Lung (tissue), 12 donors: ENCODE measurements around the gene CCNY. TPM values are rescaled to one million over a fixed set of nuclear protein-coding genes. Genes with fewer than 3 reads are reported as not detected.

Source experiments
- ATAC-seq: fragments of 200-7000 bp; cut with Tn5 transposase; one replicate; pipeline ENCODE4 v1.9.1; 2020; ENCODE audit warnings: moderate number of reproducible peaks; ENCODE audit not compliant: insufficient read depth, low FRiP score
- DNase-seq, 3 donors: peaks; one replicate each; pipeline ENCODE4 v3.0.0-alpha.2; 2013 to 2017
- H3K27ac ChIP-seq, 2 donors: one replicate each; pipeline ENCODE4 v1.5.1; 2013; ENCODE audit warnings: mild to moderate bottlenecking in 2 of 2, moderate library complexity in 2 of 2, control low read depth in 1 of 2, inconsistent platforms in 1 of 2, low read depth in 1 of 2, low read length in 1 of 2
- H3K27me3 ChIP-seq, 3 donors: one replicate each; pipeline ENCODE4 v1.5.1; 2013; ENCODE audit warnings: low read length in 2 of 3; ENCODE audit not compliant: control insufficient read depth in 3 of 3, insufficient read depth in 3 of 3
- H3K36me3 ChIP-seq, 4 donors: one replicate each; pipeline ENCODE4 v1.5.1; 2013; ENCODE audit warnings: low read length in 4 of 4, mild to moderate bottlenecking in 1 of 4, moderate library complexity in 1 of 4; ENCODE audit not compliant: control insufficient read depth in 4 of 4, insufficient read depth in 4 of 4
- H3K4me1 ChIP-seq, 5 donors: one replicate each; pipeline ENCODE4 v1.5.1; 2013; ENCODE audit warnings: low read length in 5 of 5, mild to moderate bottlenecking in 2 of 5, moderate library complexity in 1 of 5; ENCODE audit not compliant: control insufficient read depth in 5 of 5, insufficient read depth in 5 of 5
- H3K4me3 ChIP-seq: one replicate; pipeline ENCODE4 v1.5.1; 2013; ENCODE audit warnings: mild to moderate bottlenecking, control low read depth, moderate library complexity
- H3K9ac ChIP-seq, 2 donors: one replicate each; pipeline ENCODE4 v1.5.1; 2013; ENCODE audit warnings: low read length in 2 of 2, control low read depth in 1 of 2; ENCODE audit not compliant: insufficient read depth in 1 of 2
- H3K9me3 ChIP-seq, 4 donors: one replicate each; pipeline ENCODE4 v1.5.1; 2013; ENCODE audit warnings: low read length in 3 of 4, mild to moderate bottlenecking in 1 of 4, moderate library complexity in 1 of 4; ENCODE audit not compliant: control insufficient read depth in 4 of 4, insufficient read depth in 3 of 4
- WGBS, 2 donors: extraction: QIAGEN DNeasy Blood & Tissue Kit; methylation state at CpG; one replicate each; pipeline ENCODE4 v1.1.7; 2013; 5-methylcytosine and 5-hydroxymethylcytosine counted together
- polyA plus RNA-seq, 2 donors: library from polyadenylated mRNA; stranded (reverse); fragments of 200-250 nt; gene quantifications; one replicate each; pipeline ENCODE4 v1.2.1, GENCODE V29; 2013
- total RNA-seq, 2 donors: library from RNA; depleted of rRNA in 1 of 2; stranded (reverse); fragments of >200 nt in 1 of 2; gene quantifications; one replicate each; pipeline ENCODE4 v1.2.1, GENCODE V29; 2014 to 2021
- TF ChIP-seq, protein P1 (sequence below): IDR thresholded peaks from 2 replicates; pipeline ENCODE4 v1.5.1; 2012; ENCODE audit warnings: mild to moderate bottlenecking; ENCODE audit errors: control extremely low read depth, extremely low read depth
- donor health status: control.
- donor health status: control.
- donor health status: Bipolar disorder and iron deficiency.
- donor health status: healthy.
- donor health status: DM: yes; HTN: yes; CAD: no.

Gene CCNY
- total and polyA plus RNA-seq, 4 donors = 26.6 to 63.0 (median 38.8) TPM

DNA sequence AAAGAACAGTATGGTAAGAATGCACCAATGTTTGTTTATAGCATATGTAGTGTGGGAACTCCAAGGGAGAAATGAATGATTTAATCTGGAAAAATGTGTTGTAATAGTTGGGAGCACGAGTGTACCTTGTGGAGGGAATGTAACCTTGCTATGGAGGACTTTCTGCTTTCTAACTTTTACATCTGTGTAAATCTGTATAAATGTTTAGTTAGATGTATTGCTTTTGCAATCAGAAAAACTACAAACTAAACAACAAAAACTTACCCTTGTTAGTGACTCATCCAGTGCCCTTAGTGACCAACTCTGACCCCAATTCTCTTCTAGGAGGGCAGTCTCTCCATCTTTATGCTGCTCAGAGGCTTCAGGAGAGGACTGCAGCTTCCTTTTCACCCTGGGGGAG is 89.3 kb downstream of the CCNY start:
- Histone ChIP-seq H3K27ac (no peak overlapping the region), H3K36me3 (no peaks in the 10 kb centered on the region), H3K4me1 (peaks cover 0 to 34% (median 0%) of the 10 kb centered on the region in 5 donors), H3K4me3 (no peak overlapping the region), H3K9me3 (no peaks in the 10 kb centered on the region), H3K9ac (no peak overlapping the region), H3K27me3 (no peaks in the 10 kb centered on the region)
- ATAC-seq (no peak), DNase-seq (no peak)
- 57 to 83% methylated on average over 1 of the region's 1 CpG for whole genome bisulfite sequencing, 2 donors
- TF ChIP-seq, protein P1, sequence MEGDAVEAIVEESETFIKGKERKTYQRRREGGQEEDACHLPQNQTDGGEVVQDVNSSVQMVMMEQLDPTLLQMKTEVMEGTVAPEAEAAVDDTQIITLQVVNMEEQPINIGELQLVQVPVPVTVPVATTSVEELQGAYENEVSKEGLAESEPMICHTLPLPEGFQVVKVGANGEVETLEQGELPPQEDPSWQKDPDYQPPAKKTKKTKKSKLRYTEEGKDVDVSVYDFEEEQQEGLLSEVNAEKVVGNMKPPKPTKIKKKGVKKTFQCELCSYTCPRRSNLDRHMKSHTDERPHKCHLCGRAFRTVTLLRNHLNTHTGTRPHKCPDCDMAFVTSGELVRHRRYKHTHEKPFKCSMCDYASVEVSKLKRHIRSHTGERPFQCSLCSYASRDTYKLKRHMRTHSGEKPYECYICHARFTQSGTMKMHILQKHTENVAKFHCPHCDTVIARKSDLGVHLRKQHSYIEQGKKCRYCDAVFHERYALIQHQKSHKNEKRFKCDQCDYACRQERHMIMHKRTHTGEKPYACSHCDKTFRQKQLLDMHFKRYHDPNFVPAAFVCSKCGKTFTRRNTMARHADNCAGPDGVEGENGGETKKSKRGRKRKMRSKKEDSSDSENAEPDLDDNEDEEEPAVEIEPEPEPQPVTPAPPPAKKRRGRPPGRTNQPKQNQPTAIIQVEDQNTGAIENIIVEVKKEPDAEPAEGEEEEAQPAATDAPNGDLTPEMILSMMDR = no peak

DNA sequence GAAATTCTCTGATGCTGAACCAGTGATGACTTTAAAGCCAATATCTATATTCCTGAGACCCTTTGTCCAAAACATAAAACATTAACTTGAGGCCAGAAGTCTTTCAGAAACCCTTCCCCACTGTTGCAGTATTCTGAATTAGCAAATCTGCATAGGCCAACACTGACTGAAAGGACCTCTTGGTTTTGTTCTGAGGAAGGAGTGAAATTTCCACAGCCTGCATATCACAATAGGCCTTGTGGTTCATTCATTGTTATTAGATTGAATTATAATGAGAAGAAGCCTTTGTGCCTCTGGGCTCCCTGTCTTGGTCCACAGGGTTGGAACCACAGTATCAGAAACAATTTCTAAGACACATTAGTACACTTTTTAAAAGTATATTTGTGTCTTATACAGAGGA is 90.3 kb downstream of the CCNY start:
- Histone ChIP-seq H3K4me3 (no peak overlapping the region), H3K27me3 (no peaks in the 10 kb centered on the region), H3K36me3 (no peaks in the 10 kb centered on the region), H3K9me3 (no peaks in the 10 kb centered on the region), H3K9ac (no peak overlapping the region), H3K27ac (no peak overlapping the region), H3K4me1 (peaks cover 0 to 28% (median 0%) of the 10 kb centered on the region in 5 donors)
- TF ChIP-seq, protein P1 = no peak
- ATAC-seq (no peak), DNase-seq (no peak)

DNA sequence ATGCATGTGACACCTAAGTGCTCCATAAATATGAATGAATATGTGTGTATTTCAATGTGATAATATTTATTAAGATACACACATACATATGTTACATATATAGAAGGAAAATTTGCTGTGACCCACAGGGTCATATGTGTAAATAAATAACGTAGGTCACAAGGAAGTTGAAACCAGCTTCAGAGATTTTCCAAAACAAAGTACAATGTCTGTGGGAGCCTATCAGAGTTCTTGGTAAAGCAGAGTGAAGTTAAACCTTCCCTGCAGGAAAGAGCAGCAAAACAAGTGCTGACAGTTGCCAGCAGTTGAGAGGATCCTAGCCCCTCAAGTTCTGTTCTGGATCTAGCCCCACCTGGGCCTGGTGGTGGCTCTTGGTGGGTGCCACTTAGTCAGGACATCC is 91.2 kb downstream of the CCNY start:
- Histone ChIP-seq H3K27ac (no peak overlapping the region), H3K27me3 (no peaks in the 10 kb centered on the region), H3K4me3 (no peak overlapping the region), H3K9me3 (no peaks in the 10 kb centered on the region), H3K4me1 (peaks cover 0 to 29% (median 0%) of the 10 kb centered on the region in 5 donors), H3K9ac (no peak overlapping the region), H3K36me3 (no peaks in the 10 kb centered on the region)
- ATAC-seq = no peak
- no peak for DNase-seq
- TF ChIP-seq, protein P1 = no peak
- WGBS, 2 donors = 52 to 63% methylated on average over 1 of the region's 1 CpG

DNA sequence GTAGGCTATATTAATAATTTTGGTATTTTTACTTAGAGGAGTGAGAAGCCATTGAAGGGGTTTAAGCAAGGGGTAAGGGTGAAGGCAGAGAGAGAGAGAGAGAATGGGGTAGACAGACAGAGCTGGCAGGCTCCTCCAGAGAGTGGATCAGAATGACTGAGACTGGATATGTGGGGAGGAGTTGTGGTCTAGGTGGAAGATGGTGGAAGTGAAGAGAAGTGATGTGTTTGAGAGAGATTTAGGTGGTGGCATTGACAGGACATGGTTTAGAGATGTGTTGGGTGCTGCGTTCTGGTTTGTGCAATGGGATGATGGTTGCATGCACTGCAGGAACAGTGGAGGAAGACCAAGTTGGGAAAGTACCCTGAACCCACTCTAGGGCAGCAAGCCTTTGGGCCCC is 92.2 kb downstream of the CCNY start:
- no peak for DNase-seq
- no peak overlapping the region for H3K9ac ChIP-seq
- TF ChIP-seq, protein P1 = no peak
- no peaks in the 10 kb centered on the region for H3K9me3 ChIP-seq
- no peaks in the 10 kb centered on the region for H3K36me3 ChIP-seq
- no peak overlapping the region for H3K27ac ChIP-seq
- H3K4me3 ChIP-seq = no peak overlapping the region
- no peaks in the 10 kb centered on the region for H3K27me3 ChIP-seq
- WGBS, 2 donors = 64 to 85% methylated on average over 1 of the region's 1 CpG
- ATAC-seq = no peak
- peaks cover 0 to 28% (median 0%) of the 10 kb centered on the region in 5 donors for H3K4me1 ChIP-seq
